Lower lobe of right lung (tissue), 2 donors: ENCODE measurements around the gene VAT1L. TPM values are rescaled to one million over a fixed set of nuclear protein-coding genes. Genes with fewer than 3 reads are reported as not detected.
"Not testable (repeated sequence)": the region's sequence is repeated elsewhere in the genome, so short reads cannot be mapped to it uniquely, and the experiment has no call there.

Source experiments
- ATAC-seq, 2 donors: fragments of 200-7000 bp; cut with Tn5 transposase; one replicate each; pipeline ENCODE4 v1.9.1; 2020 to 2022; ENCODE audit warnings: mild to moderate bottlenecking in 2 of 2, moderate library complexity in 2 of 2
- DNase-seq: peaks from one replicate; pipeline ENCODE4 v3.0.0-alpha.2; 2020
- H3K27ac ChIP-seq: fragments of 200-600 bp; one replicate; pipeline ENCODE4 v1.8.0; 2022
- H3K27me3 ChIP-seq: fragments of 200-600 bp; one replicate; pipeline ENCODE4 v1.8.0; 2022; ENCODE audit warnings: low read depth
- H3K36me3 ChIP-seq: fragments of 200-600 bp; one replicate; pipeline ENCODE4 v1.8.0; 2022; ENCODE audit warnings: mild to moderate bottlenecking
- H3K4me1 ChIP-seq: fragments of 200-600 bp; one replicate; pipeline ENCODE4 v1.8.0; 2022
- H3K4me3 ChIP-seq: fragments of 200-600 bp; one replicate; pipeline ENCODE4 v1.8.0; 2022; ENCODE audit warnings: mild to moderate bottlenecking
- H3K9me3 ChIP-seq: fragments of 200-600 bp; one replicate; pipeline ENCODE4 v1.8.0; 2022
- intact Hi-C: fragments of 100-400 bp; cut with DNase I; formaldehyde crosslinking; loops from one replicate; pipeline ENCODE4 v1.11.0; 2022
- total RNA-seq: library from RNA; stranded (reverse); fragmentation: NEBNext Ultra II Directional; extraction: Animal tissue kit (Norgen Biotek cat#: 25700); gene quantifications from one replicate; pipeline ENCODE4 v1.2.1, GENCODE V29; 2021
- TF ChIP-seq, protein P1 (sequence below): fragments of 200-600 bp; IDR thresholded peaks from one replicate; pipeline ENCODE4 v1.8.0; 2022; ENCODE audit warnings: antibody characterized with exemption, mild to moderate bottlenecking
- donor health status: DM: no; HTN: yes; CAD: no; lungs with severe emphysema.

Gene VAT1L
- total RNA-seq, 1 donor from 2014 or later, result 0.38 TPM

DNA sequence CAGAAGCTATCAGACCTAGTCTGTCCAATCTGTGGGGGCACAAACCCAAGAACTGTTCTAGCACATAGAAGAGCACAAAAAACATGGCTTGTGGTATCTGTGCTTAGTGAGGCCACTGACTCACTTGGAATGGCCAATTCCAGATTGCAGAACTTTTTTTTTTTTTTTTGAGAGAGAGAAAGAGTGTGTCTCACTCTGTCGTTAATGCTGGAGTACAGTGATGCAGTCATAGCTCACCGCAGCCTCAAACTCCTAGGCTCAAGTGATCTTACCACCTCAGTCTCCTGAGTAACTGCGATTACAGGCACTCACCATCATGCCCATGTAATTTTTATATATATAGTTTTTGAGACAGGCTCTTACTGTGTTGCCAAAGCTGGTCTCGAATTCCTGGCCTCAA is 156.8 kb downstream of the VAT1L start:
- no peaks in the 10 kb centered on the region for H3K36me3 ChIP-seq
- H3K27me3 ChIP-seq, result peaks cover 8% of the 10 kb centered on the region
- H3K4me3 ChIP-seq, result no peak overlapping the region
- no peak overlapping the region for H3K27ac ChIP-seq
- DNase-seq (no peak), ATAC-seq (no peak)
- H3K4me1 ChIP-seq, result no peaks in the 10 kb centered on the region
- no peaks in the 10 kb centered on the region for H3K9me3 ChIP-seq
- intact Hi-C loops, result no loop called here
- TF ChIP-seq, protein P1, sequence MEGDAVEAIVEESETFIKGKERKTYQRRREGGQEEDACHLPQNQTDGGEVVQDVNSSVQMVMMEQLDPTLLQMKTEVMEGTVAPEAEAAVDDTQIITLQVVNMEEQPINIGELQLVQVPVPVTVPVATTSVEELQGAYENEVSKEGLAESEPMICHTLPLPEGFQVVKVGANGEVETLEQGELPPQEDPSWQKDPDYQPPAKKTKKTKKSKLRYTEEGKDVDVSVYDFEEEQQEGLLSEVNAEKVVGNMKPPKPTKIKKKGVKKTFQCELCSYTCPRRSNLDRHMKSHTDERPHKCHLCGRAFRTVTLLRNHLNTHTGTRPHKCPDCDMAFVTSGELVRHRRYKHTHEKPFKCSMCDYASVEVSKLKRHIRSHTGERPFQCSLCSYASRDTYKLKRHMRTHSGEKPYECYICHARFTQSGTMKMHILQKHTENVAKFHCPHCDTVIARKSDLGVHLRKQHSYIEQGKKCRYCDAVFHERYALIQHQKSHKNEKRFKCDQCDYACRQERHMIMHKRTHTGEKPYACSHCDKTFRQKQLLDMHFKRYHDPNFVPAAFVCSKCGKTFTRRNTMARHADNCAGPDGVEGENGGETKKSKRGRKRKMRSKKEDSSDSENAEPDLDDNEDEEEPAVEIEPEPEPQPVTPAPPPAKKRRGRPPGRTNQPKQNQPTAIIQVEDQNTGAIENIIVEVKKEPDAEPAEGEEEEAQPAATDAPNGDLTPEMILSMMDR, result no peak

DNA sequence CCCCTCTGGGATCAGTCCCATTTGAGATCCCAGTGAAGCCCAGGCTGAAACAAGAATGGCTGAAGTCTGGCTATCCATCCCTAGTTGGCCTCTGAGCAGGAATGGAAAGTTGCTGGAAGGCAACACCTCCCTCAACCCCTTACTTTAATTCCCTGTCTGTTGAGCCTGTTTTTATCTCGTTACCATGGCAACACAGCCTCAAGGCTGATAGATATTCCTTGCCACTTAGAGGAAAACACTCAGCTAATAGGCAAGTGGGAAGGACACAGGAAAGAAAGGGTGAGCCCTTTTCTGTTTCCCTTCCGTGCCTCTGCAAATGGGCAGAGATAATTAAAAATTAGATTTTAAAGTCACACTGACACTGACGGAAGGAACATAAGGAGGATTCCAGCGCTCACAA is 158.5 kb downstream of the VAT1L start:
- Histone ChIP-seq H3K27me3 (peaks cover 8% of the 10 kb centered on the region), H3K9me3 (no peaks in the 10 kb centered on the region), H3K36me3 (no peaks in the 10 kb centered on the region), H3K4me3 (no peak overlapping the region), H3K4me1 (no peaks in the 10 kb centered on the region), H3K27ac (no peak overlapping the region)
- no peak for ATAC-seq
- DNase-seq, result no peak
- TF ChIP-seq, protein P1, result no peak
- intact Hi-C loops, result no loop called here

DNA sequence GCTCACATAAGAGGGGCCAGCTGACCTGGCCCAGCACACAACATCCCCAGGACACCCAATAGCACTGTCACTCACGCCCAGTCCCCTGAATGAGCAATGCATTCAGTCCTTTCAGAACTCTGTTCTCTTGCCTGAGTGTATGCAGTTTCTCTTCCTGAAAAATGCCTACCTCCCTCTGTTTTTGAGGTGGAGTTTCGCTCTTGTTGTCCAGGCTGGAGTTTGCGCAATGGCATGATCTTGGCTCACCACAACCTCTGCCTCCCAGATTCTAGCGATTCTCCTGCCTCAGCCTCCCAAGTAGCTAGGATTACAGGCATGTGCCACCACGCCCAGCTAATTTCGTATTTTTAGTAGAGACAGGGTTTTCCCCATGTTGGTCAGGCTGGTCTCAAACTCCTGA is 159.2 kb downstream of the VAT1L start:
- DNase-seq, H3K4me3 ChIP-seq, H3K27ac ChIP-seq, H3K36me3 ChIP-seq, H3K9me3 ChIP-seq, ATAC-seq, H3K4me1 ChIP-seq, H3K27me3 ChIP-seq, intact Hi-C loops: not testable (repeated sequence)

DNA sequence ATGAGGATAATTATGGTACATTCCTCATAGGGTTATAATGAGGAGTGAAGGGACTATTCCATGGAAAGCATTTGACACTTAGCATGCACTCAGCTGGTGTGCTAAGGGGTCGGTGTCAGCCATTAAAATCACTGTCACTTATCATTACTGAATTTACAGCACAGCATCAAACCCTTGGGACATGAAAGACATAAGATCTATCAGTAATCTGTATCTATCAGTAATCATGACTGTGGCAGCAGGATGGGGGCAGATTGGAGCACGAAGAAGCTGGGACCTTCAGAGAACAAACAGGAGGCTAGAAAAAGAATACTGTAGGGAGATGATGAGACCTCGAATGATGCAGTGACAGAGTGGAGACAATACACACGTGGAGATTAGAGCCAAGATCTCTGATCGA is 160.5 kb downstream of the VAT1L start:
- TF ChIP-seq, protein P1, result no peak
- no peak overlapping the region for H3K4me3 ChIP-seq
- intact Hi-C loops, result no loop called here
- H3K36me3 ChIP-seq, result no peaks in the 10 kb centered on the region
- ATAC-seq (no peak), DNase-seq (no peak)
- H3K27ac ChIP-seq, result no peak overlapping the region
- peaks cover 8% of the 10 kb centered on the region for H3K27me3 ChIP-seq
- H3K4me1 ChIP-seq, result no peaks in the 10 kb centered on the region
- H3K9me3 ChIP-seq, result no peaks in the 10 kb centered on the region

DNA sequence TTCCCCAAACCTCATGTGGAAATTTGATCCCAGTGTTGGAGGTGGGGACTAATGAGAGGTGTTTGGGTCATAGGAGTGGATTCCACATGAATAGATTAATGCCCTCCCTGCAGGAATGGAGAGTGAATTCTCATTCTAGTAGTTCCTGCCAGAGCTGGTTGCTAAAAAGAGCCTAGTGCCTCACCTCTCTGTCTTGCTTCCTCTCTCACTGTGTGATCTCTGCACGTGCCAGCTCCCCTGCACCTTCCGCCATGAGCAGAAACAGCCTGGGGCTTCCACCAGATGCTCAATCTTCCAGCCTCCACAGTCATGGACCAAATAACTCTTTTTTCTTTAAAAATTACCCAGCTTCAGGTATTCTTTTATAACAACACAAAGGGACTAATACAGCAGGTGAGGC is 161.1 kb downstream of the VAT1L start:
- DNase-seq, result no peak
- H3K36me3 ChIP-seq, result no peaks in the 10 kb centered on the region
- no peak for ATAC-seq
- no peak overlapping the region for H3K4me3 ChIP-seq
- intact Hi-C loops, result no loop called here
- TF ChIP-seq, protein P1, result no peak
- H3K27ac ChIP-seq, result no peak overlapping the region
- no peaks in the 10 kb centered on the region for H3K9me3 ChIP-seq
- peaks cover 8% of the 10 kb centered on the region for H3K27me3 ChIP-seq
- no peaks in the 10 kb centered on the region for H3K4me1 ChIP-seq

DNA sequence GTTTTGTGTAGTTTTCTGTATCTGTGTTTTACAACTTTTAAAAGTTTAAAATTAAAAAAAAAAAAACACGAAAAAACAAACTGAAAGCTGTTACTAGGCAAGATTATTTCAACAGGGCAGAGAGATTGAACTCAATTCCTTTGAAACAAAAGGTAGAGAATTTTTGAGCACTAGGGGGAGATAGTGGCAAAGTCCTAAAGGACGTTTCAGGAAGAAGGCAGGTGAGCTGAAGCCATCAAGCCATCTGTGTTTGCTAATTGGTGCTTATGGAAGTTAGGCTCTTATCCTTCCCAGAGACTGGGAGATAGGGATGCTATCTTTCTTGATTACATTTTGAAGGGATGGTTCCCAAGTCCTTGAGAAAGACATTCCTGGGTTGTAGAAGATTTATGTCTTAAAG is 163.4 kb downstream of the VAT1L start:
- intact Hi-C loops, result no loop called here
- Histone ChIP-seq H3K4me3 (no peak overlapping the region), H3K9me3 (no peaks in the 10 kb centered on the region), H3K27ac (no peak overlapping the region), H3K4me1 (no peaks in the 10 kb centered on the region), H3K27me3 (peaks cover 11% of the 10 kb centered on the region), H3K36me3 (no peaks in the 10 kb centered on the region)
- peak in 1 of 2 donors; percentile 55 for ATAC-seq
- DNase-seq, result no peak
- TF ChIP-seq, protein P1, result peak; percentile 39
